Stimulated activated naive CD8-positive, alpha-beta T cell treated with anti-CD3 and anti-CD28 coated beads, Interleukin-15, Interleukin-2, amounts not matched to agents 100 ng/mL and 50 ng/mL, for 24 hours (primary cell): ENCODE measurements around the gene FBXO4.
"Not testable (repeated sequence)": the region's sequence is repeated elsewhere in the genome, so short reads cannot be mapped to it uniquely, and the experiment has no call there.

Experiments used
- H3K27ac Mint-ChIP-seq: one replicate; pipeline ENCODE4 v1.8.0; 2021; ENCODE audit warnings: mild to moderate bottlenecking, mixed read lengths
- H3K27me3 Mint-ChIP-seq: one replicate; pipeline ENCODE4 v1.8.0; 2021; ENCODE audit warnings: mixed read lengths
- H3K36me3 Mint-ChIP-seq: one replicate; pipeline ENCODE4 v1.8.0; 2021; ENCODE audit warnings: low read depth, mixed read lengths
- H3K4me1 Mint-ChIP-seq: one replicate; pipeline ENCODE4 v1.8.0; 2021; ENCODE audit warnings: low read depth, mixed read lengths
- H3K4me3 Mint-ChIP-seq: one replicate; pipeline ENCODE4 v1.8.0; 2021; ENCODE audit warnings: mild to moderate bottlenecking, mixed read lengths
- H3K9me3 Mint-ChIP-seq: one replicate; pipeline ENCODE4 v1.8.0; 2021; ENCODE audit warnings: mixed read lengths

Gene FBXO4

GRCh38 chr5:41903892-41904799 lies 20.9 kb upstream of the FBXO4 start, which contains the start of gene RIMOC1:
RIMOC1 (plus strand) TSS chr5:41904344; CDS start chr5:41904368, 24 bp downstream.
- no peaks in the 10 kb centered on the region for H3K9me3 Mint-ChIP-seq
- H3K4me1 Mint-ChIP-seq: peaks cover 55% of the 10 kb centered on the region
- peaks cover 30% of the 10 kb centered on the region for H3K36me3 Mint-ChIP-seq

DNA sequence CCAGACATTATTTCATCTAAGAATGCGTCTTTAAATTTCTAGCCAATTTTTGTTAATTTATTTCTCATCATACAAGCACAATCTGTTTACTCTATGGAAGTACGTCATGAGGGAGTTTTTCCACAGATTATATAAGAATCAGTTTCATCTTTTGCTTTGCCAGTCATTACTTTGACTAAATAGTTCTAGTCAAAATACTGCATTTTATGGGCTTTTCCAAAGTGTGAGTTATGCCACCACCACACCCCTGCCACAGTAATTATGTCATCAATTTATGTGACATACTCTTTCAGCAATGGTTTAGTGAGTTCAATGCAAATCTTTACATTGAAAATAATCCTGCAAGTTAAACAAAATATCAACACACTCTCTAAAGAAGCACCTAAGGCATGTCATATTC lies 18.9 kb upstream of the FBXO4 start:
- peaks cover 47% of the 10 kb centered on the region for H3K36me3 Mint-ChIP-seq
- H3K27ac Mint-ChIP-seq: no peak overlapping the region
- no peaks in the 10 kb centered on the region for H3K9me3 Mint-ChIP-seq
- H3K4me3 Mint-ChIP-seq: no peak overlapping the region
- H3K27me3 Mint-ChIP-seq: peaks cover 7% of the 10 kb centered on the region
- peaks cover 55% of the 10 kb centered on the region for H3K4me1 Mint-ChIP-seq

More at GRCh38 chr5:41903892-41904799, 20.9 kb upstream of the FBXO4 start, which contains the start of gene RIMOC1:
- H3K27ac Mint-ChIP-seq: peak within 1 kb of the TSS; percentile 94
- H3K4me3 Mint-ChIP-seq: peak within 1 kb of the TSS; percentile 90
- peaks cover 15% of the 10 kb centered on the region for H3K27me3 Mint-ChIP-seq

- Mint-ChIP-seq H3K4me1 (peaks cover 47% of the 10 kb centered on the region), H3K9me3 (no peaks in the 10 kb centered on the region), H3K27me3 (peaks cover 3% of the 10 kb centered on the region), H3K36me3 (peaks cover 69% of the 10 kb centered on the region), H3K4me3 (no peak overlapping the region), H3K27ac (no peak overlapping the region)
These were observed 16.6 kb upstream of the FBXO4 start for GRCh38 chr5:41908374-41909079.

DNA sequence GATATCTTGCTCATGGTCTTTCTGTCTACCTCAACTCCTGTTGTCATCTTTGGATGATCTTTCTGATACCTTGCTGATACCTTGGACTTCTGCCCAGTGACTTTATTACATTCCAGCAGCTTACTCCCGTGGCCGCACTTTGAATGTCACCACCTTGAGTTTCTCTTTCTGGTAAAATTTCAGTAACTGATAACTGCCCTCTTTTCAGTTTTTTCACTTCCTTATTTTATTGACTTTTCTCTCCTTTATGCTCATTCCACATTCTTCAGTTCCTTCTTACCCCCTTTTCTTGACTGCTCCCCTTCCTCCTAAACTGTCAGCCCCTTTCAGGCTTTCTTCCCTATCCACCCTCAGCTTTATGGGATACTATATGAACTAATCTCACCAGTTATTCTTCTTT lies 7.0 kb upstream of the FBXO4 start:
- Mint-ChIP-seq H3K27me3 (no peaks in the 10 kb centered on the region), H3K4me3 (no peak overlapping the region), H3K27ac (peak overlapping the region; percentile 62), H3K9me3 (no peaks in the 10 kb centered on the region), H3K4me1 (peaks cover 15% of the 10 kb centered on the region), H3K36me3 (peaks cover 68% of the 10 kb centered on the region)

- no peaks in the 10 kb centered on the region for H3K27me3 Mint-ChIP-seq
- H3K9me3 Mint-ChIP-seq: no peaks in the 10 kb centered on the region
- H3K27ac Mint-ChIP-seq: no peak overlapping the region
- peaks cover 20% of the 10 kb centered on the region for H3K4me1 Mint-ChIP-seq
- no peak overlapping the region for H3K4me3 Mint-ChIP-seq
- peaks cover 45% of the 10 kb centered on the region for H3K36me3 Mint-ChIP-seq
These were observed 3.9 kb upstream of the FBXO4 start for GRCh38 chr5:41921166-41921565.

GRCh38 chr5:41921874-41922273 lies 3.2 kb upstream of the FBXO4 start:
- no peaks in the 10 kb centered on the region for H3K9me3 Mint-ChIP-seq
- no peak overlapping the region for H3K4me3 Mint-ChIP-seq
- peaks cover 42% of the 10 kb centered on the region for H3K36me3 Mint-ChIP-seq
- peaks cover 27% of the 10 kb centered on the region for H3K4me1 Mint-ChIP-seq
- no peak overlapping the region for H3K27ac Mint-ChIP-seq
- H3K27me3 Mint-ChIP-seq: no peaks in the 10 kb centered on the region

DNA sequence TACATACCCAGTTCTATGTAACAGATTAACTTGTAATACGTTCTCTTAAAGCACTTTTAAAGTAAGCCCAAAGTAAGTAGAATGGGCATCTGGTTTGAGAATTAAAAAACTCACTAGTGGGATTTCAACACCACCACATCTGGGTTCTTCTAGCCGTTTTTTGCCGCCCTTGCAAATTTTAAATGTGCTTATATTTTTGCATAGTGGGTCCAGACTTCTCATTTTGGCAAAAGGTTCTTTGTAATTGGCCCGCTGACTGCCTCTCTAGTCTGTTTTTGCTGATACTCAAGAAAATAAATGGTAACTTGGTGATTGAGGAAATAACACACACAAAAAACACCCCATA lies 582 bp upstream of the FBXO4 start:
- Mint-ChIP-seq H3K27ac (peak overlapping the region; percentile 88), H3K27me3 (no peaks in the 10 kb centered on the region), H3K4me1 (peaks cover 27% of the 10 kb centered on the region), H3K9me3 (no peaks in the 10 kb centered on the region), H3K36me3 (peaks cover 26% of the 10 kb centered on the region), H3K4me3 (peak overlapping the region; percentile 80)

GRCh38 chr5:41925555-41925951 lies 472 bp downstream of the FBXO4 start:
- Mint-ChIP-seq H3K9me3 (no peaks in the 10 kb centered on the region), H3K4me1 (peaks cover 27% of the 10 kb centered on the region)

DNA sequence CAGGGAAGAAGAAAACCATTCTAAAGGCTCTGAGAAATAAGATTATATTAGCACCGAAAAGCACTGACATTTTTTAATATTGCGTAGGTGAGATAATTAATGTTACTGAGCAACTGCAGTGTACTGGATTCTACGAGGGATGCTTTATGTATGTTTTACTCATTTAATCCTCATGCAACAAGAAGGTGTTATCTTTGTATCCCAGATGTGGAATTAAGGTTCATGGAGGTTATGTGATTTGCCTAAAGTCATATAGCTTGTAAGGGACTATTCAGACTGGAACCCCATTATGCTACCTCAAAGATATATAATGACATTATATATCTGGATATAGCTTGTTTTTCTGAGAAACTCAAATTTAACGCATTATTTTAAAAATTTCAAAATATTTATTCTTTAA lies 2.5 kb downstream of the FBXO4 start:
- H3K36me3 Mint-ChIP-seq: peaks cover 32% of the 10 kb centered on the region
- peaks cover 27% of the 10 kb centered on the region for H3K4me1 Mint-ChIP-seq
- H3K27me3 Mint-ChIP-seq: no peaks in the 10 kb centered on the region
- no peak overlapping the region for H3K4me3 Mint-ChIP-seq
- H3K9me3 Mint-ChIP-seq: no peaks in the 10 kb centered on the region
- no peak overlapping the region for H3K27ac Mint-ChIP-seq

More at GRCh38 chr5:41925555-41925951, 472 bp downstream of the FBXO4 start:
- H3K36me3 Mint-ChIP-seq: peaks cover 26% of the 10 kb centered on the region
- H3K27ac Mint-ChIP-seq: peak overlapping the region; percentile 88
- peak overlapping the region; percentile 80 for H3K4me3 Mint-ChIP-seq
- H3K27me3 Mint-ChIP-seq: no peaks in the 10 kb centered on the region

GRCh38 chr5:41929035-41929434 lies 4.0 kb downstream of the FBXO4 start:
- H3K4me3 Mint-ChIP-seq: no peak overlapping the region
- peaks cover 37% of the 10 kb centered on the region for H3K36me3 Mint-ChIP-seq
- H3K4me1 Mint-ChIP-seq: peaks cover 26% of the 10 kb centered on the region
- no peaks in the 10 kb centered on the region for H3K27me3 Mint-ChIP-seq
- H3K27ac Mint-ChIP-seq: no peak overlapping the region
- H3K9me3 Mint-ChIP-seq: no peaks in the 10 kb centered on the region

DNA sequence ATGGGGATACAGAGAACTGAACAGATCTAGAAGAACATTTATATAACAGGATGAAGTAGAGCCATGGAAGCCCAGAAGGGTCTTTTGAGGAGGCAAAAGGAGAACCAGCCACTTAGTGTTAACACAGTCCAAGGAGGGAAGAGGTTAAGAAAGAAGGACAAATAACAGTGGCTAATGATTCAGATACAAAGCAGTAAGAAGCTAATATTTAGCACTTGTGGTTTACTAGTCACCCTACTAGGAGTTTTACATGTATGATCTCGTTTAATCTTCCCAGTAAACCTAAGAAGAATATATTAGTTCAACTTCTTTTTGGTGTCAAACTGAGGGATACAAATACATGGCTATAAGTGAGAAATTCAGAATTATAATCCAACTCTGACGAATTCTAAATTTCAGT lies 7.7 kb downstream of the FBXO4 start:
- Mint-ChIP-seq H3K9me3 (no peaks in the 10 kb centered on the region), H3K36me3 (peaks cover 47% of the 10 kb centered on the region), H3K4me3 (no peak overlapping the region), H3K27ac (no peak overlapping the region), H3K4me1 (no peaks in the 10 kb centered on the region), H3K27me3 (no peaks in the 10 kb centered on the region)

DNA sequence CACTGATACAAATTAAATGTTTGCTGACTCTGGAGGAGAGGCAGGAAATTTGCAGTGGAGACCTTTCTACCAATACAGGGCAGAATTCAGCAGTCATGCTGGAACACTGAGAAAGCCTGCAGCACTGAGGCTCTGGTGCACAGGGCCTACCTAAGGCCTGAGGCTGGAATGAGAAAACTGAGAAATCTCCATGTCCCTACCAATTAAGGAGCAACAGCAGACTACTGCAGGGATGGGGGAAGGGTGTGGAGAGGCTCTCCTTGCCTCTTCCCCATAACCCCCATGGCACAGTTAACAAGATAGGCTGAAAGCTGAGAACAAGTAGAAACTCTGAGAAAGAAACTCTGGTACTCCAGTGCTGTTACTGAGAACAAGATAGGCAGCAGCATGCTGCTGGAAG lies 10.5 kb downstream of the FBXO4 start:
- no peaks in the 10 kb centered on the region for H3K4me1 Mint-ChIP-seq
- no peak overlapping the region for H3K4me3 Mint-ChIP-seq
- no peaks in the 10 kb centered on the region for H3K9me3 Mint-ChIP-seq
- H3K36me3 Mint-ChIP-seq: peaks cover 40% of the 10 kb centered on the region
- H3K27me3 Mint-ChIP-seq: no peaks in the 10 kb centered on the region
- no peak overlapping the region for H3K27ac Mint-ChIP-seq

DNA sequence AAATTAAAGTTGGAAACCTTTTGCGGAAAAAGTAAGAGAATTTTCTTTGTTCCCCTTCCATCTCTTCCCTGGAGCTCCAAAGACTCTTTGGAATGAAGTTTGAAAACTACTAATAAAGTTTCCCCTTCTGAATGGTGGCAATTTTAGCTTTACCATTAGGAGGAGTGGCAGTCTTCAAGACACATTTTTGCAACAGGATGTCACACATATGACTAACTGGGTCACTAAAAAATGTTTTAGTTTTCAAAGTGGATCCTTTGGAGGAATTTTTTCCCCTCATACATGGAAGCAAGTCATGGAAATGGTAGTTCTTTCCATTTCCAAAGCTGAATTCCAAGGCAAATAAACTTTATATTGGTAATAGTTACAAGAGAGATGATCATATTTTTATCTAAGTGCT lies 15.6 kb downstream of the FBXO4 start:
- no peak overlapping the region for H3K27ac Mint-ChIP-seq
- H3K36me3 Mint-ChIP-seq: peaks cover 24% of the 10 kb centered on the region
- no peak overlapping the region for H3K4me3 Mint-ChIP-seq
- no peaks in the 10 kb centered on the region for H3K27me3 Mint-ChIP-seq
- no peaks in the 10 kb centered on the region for H3K4me1 Mint-ChIP-seq
- H3K9me3 Mint-ChIP-seq: no peaks in the 10 kb centered on the region

DNA sequence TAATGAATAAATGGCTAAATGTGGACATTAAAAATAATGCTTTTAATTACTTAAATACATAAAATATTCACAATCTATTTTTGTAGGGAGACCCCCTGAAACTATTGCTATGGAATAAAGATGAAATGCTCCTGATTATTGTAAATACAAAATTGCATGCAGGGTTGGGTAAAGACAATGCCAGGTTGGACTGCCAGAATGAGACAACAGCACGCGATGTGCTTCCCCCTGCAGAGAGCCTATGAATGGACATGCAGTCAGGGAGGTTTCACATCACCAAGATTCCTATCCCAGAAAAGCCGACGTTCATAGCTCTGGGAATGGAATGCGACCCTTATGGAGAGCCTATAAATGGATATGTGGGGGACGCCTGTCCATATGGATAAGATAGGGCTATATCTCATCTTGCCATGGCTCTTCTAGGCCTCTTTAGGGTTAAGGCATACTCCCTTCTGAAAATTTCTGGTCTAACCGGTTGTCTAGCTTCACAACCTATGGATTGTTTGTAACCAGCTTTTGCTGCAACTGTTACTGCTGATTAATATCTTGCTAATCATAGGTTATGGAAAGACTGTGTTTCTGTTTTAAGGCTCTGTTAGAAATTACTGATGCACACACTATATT lies 20.4 kb downstream of the FBXO4 start:
- H3K27me3 Mint-ChIP-seq, H3K27ac Mint-ChIP-seq, H3K4me3 Mint-ChIP-seq, H3K36me3 Mint-ChIP-seq, H3K4me1 Mint-ChIP-seq, H3K9me3 Mint-ChIP-seq: not testable (repeated sequence)

- Mint-ChIP-seq H3K4me1 (no peaks in the 10 kb centered on the region), H3K27me3 (no peaks in the 10 kb centered on the region), H3K36me3 (no peaks in the 10 kb centered on the region), H3K4me3 (no peak overlapping the region), H3K9me3 (peaks cover 4% of the 10 kb centered on the region), H3K27ac (no peak overlapping the region)
These were observed 26.1 kb downstream of the FBXO4 start for GRCh38 chr5:41951224-41951623.
